Testis (tissue), 3 donors: ENCODE results near the gene KIAA1958. TPM values are rescaled to one million over a fixed set of nuclear protein-coding genes. Genes with fewer than 3 reads are reported as not detected.

ENCODE experiments used
- DNase-seq: peaks from one replicate; pipeline ENCODE4 v3.0.0-alpha.2; 2019
- H3K27ac ChIP-seq, 2 donors: fragments of 200-600 bp; sonication (generic); one replicate each; pipeline ENCODE4 v1.5.1; 2019
- H3K27me3 ChIP-seq: fragments of 200-600 bp; sonication (generic); one replicate; pipeline ENCODE4 v1.5.1; 2019
- H3K36me3 ChIP-seq: fragments of 200-600 bp; sonication (generic); one replicate; pipeline ENCODE4 v1.5.1; 2017; ENCODE audit warnings: low read depth; ENCODE audit errors: missing control alignments
- H3K4me1 ChIP-seq: fragments of 200-600 bp; sonication (generic); one replicate; pipeline ENCODE4 v1.5.1; 2019
- H3K4me3 ChIP-seq, 2 donors: fragments of 200-600 bp; sonication (generic); one replicate each; pipeline ENCODE4 v1.5.1; 2017 to 2019
- H3K9me3 ChIP-seq: fragments of 200-600 bp; sonication (generic); one replicate; pipeline ENCODE4 v1.5.1; 2017
- POLR2A ChIP-seq: fragments of 450-650 bp; IDR thresholded peaks from one replicate; pipeline ENCODE4 v1.6.1; 2017; ENCODE audit warnings: antibody characterized with exemption, mild to moderate bottlenecking, moderate library complexity
- WGBS, 2 donors: methylation state at CpG; one replicate each; pipeline ENCODE4 v1.1.5; 2018; 5-methylcytosine and 5-hydroxymethylcytosine counted together
- intact Hi-C: fragments of 100-400 bp; cut with DNase I; formaldehyde crosslinking; loops from one replicate; pipeline ENCODE4 v1.15.1; 2023; ENCODE audit warnings: low total_unique reads
- polyA plus RNA-seq: library from polyadenylated mRNA; stranded (reverse); fragments of 350-450 nt; fragmentation: Illumina TruSeq; extraction: RNeasy Lipid Tissue Mini Kit (QIAGEN cat#74804); gene quantifications from one replicate; pipeline ENCODE4 v1.2.3, GENCODE V29; 2014; ENCODE audit warnings: low read depth, low replicate concordance; ENCODE audit not compliant: insufficient read depth
- total RNA-seq, 2 donors: library from RNA; depleted of rRNA; stranded (reverse); fragments of >200 nt; gene quantifications; one replicate each; pipeline ENCODE4 v1.2.3, GENCODE V29; 2016
- TF ChIP-seq, protein P1 (sequence below), 3 experiments: fragments of 450-650 bp in 2 of 3; fragments of 200-600 bp in 1 of 3; sonication (generic) in 1 of 3; IDR thresholded peaks; one replicate each; pipeline ENCODE4 v1.5.1; 2016 to 2019; ENCODE audit warnings: antibody characterized with exemption in 3 of 3, mild to moderate bottlenecking in 2 of 3, moderate library complexity in 1 of 3

Gene KIAA1958
- total and polyA plus RNA-seq, 3 donors from 2014 or later: 14.5 to 74.8 (median 66.5) TPM

DNA sequence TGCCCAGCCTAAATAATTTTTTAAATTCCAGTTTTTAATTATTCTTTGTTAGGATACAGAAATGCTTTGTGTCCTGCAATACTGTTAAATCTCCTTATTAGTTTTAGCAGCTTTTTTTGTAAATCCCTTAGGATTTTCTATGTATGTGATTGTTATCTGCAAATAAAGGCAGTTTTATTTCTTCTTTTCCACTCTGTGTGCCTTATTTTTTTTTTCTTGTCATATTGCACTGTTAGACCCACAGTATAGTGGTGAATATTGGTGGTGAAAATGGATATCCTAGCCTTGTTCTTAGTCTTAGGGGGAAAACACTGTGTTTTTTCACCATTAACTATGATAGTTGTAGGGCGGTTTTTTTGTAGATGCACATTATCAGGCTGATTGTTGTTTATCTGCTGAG, 11.3 kb upstream of the KIAA1958 start:
- DNase-seq: no peak
- intact Hi-C loops: no loop called here
- Histone ChIP-seq H3K4me3 (no peak overlapping the region), H3K27me3 (no peaks in the 10 kb centered on the region), H3K4me1 (no peaks in the 10 kb centered on the region), H3K27ac (no peak overlapping the region), H3K9me3 (no peaks in the 10 kb centered on the region), H3K36me3 (no peaks in the 10 kb centered on the region)
- WGBS, 2 donors: 94 to 96% methylated on average over 1 of the region's 1 CpG
- TF ChIP-seq POLR2A: no peak
- TF ChIP-seq, protein P1, sequence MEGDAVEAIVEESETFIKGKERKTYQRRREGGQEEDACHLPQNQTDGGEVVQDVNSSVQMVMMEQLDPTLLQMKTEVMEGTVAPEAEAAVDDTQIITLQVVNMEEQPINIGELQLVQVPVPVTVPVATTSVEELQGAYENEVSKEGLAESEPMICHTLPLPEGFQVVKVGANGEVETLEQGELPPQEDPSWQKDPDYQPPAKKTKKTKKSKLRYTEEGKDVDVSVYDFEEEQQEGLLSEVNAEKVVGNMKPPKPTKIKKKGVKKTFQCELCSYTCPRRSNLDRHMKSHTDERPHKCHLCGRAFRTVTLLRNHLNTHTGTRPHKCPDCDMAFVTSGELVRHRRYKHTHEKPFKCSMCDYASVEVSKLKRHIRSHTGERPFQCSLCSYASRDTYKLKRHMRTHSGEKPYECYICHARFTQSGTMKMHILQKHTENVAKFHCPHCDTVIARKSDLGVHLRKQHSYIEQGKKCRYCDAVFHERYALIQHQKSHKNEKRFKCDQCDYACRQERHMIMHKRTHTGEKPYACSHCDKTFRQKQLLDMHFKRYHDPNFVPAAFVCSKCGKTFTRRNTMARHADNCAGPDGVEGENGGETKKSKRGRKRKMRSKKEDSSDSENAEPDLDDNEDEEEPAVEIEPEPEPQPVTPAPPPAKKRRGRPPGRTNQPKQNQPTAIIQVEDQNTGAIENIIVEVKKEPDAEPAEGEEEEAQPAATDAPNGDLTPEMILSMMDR (IDR thresholded peaks at IDR 0.05): no peak

DNA sequence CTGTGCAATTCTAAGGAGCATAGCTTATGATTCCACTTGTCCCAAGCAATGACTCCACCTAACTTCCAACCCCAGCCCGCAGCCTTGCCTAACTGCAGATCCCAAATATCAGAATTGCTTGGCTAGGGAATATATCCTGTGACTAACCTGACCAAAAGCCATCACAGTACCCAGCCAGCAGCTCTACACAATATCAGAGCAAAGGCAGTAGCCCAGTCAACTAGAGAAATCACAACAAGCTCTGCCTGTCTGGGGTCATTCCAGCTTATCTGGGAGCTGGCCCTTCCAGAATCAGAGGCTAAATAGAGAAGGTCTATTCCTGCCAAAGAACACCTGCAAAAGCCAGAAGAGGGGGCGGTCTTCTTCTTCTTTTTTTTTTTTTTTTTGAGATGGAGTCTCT, 9.3 kb upstream of the KIAA1958 start:
- no peaks in the 10 kb centered on the region for H3K27me3 ChIP-seq
- H3K27ac ChIP-seq: no peak overlapping the region
- no peak overlapping the region for H3K4me3 ChIP-seq
- TF ChIP-seq POLR2A: no peak
- TF ChIP-seq, protein P1 (IDR thresholded peaks at IDR 0.05): no peak
- no peaks in the 10 kb centered on the region for H3K4me1 ChIP-seq
- no peaks in the 10 kb centered on the region for H3K36me3 ChIP-seq
- WGBS, 2 donors: 100% methylated on average over 2 of the region's 2 CpGs
- DNase-seq: no peak
- intact Hi-C loops: no loop called here
- H3K9me3 ChIP-seq: no peaks in the 10 kb centered on the region

- no peak for DNase-seq
- no peak overlapping the region for H3K27ac ChIP-seq
- no peak for TF ChIP-seq POLR2A
- TF ChIP-seq, protein P1 (IDR thresholded peaks at IDR 0.05): no peak
- H3K36me3 ChIP-seq: no peaks in the 10 kb centered on the region
- no peaks in the 10 kb centered on the region for H3K27me3 ChIP-seq
- no peaks in the 10 kb centered on the region for H3K9me3 ChIP-seq
- no peaks in the 10 kb centered on the region for H3K4me1 ChIP-seq
- no peak overlapping the region for H3K4me3 ChIP-seq
- intact Hi-C loops: no loop called here
These were observed 7.4 kb upstream of the KIAA1958 start for GRCh38 chr9:112479221-112479620.

GRCh38 chr9:112484607-112485006, 2.0 kb upstream of the KIAA1958 start:
- intact Hi-C loops: no loop called here
- 79% methylated on average over 2 of the region's 2 CpGs for WGBS, 2 donors
- no peak for DNase-seq
- Histone ChIP-seq H3K9me3 (no peaks in the 10 kb centered on the region), H3K27me3 (no peaks in the 10 kb centered on the region), H3K36me3 (no peaks in the 10 kb centered on the region), H3K4me3 (no peak overlapping the region), H3K27ac (no peak overlapping the region), H3K4me1 (peaks cover 7% of the 10 kb centered on the region)
- TF ChIP-seq, protein P1 (IDR thresholded peaks at IDR 0.05): no peak
- TF ChIP-seq POLR2A: no peak

- TF ChIP-seq, protein P1 (IDR thresholded peaks at IDR 0.05): no peak
- no peak for TF ChIP-seq POLR2A
- Histone ChIP-seq H3K36me3 (no peaks in the 10 kb centered on the region), H3K4me1 (peaks cover 7% of the 10 kb centered on the region), H3K27me3 (no peaks in the 10 kb centered on the region), H3K9me3 (no peaks in the 10 kb centered on the region), H3K4me3 (peak overlapping the region in 1 of 2 donors; percentile 88), H3K27ac (peak overlapping the region in 1 of 2 donors; percentile 68)
- no peak for DNase-seq
- intact Hi-C loops: no loop called here
- WGBS, 2 donors: 67% methylated on average over 3 of the region's 3 CpGs
These were observed 1.1 kb upstream of the KIAA1958 start for GRCh38 chr9:112485574-112485973.
